Panc1 (cell line): ENCODE measurements around the gene SALL4. TPM values are rescaled to one million over a fixed set of nuclear protein-coding genes. Genes with fewer than 3 reads are reported as not detected.
"Not testable (repeated sequence)": the region's sequence is repeated elsewhere in the genome, so short reads cannot be mapped to it uniquely, and the experiment has no call there.

Experiments
- ATAC-seq: fragments of 200-7000 bp; cut with Tn5 transposase; 2 replicates; pipeline ENCODE4 v1.9.1; 2020; ENCODE audit warnings: mild to moderate bottlenecking, moderate library complexity
- BruUV-seq: library from RNA; stranded (reverse); fragments of 400-500 nt; replicated peaks from 2 replicates; lab custom pipeline; 2021; lab: Mats Ljungman, UMichigan
- CTCF ChIA-PET: fragments of 300-600 bp; sonication (Branson Sonifier 250); formaldehyde crosslinking; loops from one replicate; lab custom pipeline; 2022; ENCODE audit warnings: antibody characterized with exemption; lab: Charles Lee
- POLR2A ChIA-PET: fragments of 300-600 bp; sonication (Branson Sonifier 250); formaldehyde crosslinking; loops from one replicate; lab custom pipeline; 2022; ENCODE audit warnings: antibody characterized with exemption; lab: Charles Lee
- DNase-seq: peaks from one replicate; pipeline ENCODE4 v3.0.0-alpha.2; 2010; ENCODE audit warnings: low read depth, low spot score
- H3K27ac ChIP-seq: 2 replicates; pipeline ENCODE4 v1.5.1; 2011; ENCODE audit warnings: mild to moderate bottlenecking, low read length, inconsistent platforms
- H3K27me3 ChIP-seq: fragments of 200-500 bp; sonication (Bioruptor generic); 2 replicates; pipeline ENCODE4 v1.6.0; 2014; ENCODE audit warnings: low read length, inconsistent platforms; ENCODE audit not compliant: control insufficient read depth, insufficient read depth
- H3K36me3 ChIP-seq: fragments of 200-500 bp; sonication (Bioruptor generic); 2 replicates; pipeline ENCODE4 v1.5.1; 2014; ENCODE audit warnings: inconsistent platforms, mild to moderate bottlenecking, low read length, moderate library complexity; ENCODE audit not compliant: control insufficient read depth, insufficient read depth
- H3K4me1 ChIP-seq: 2 replicates; pipeline ENCODE4 v1.5.1; 2011; ENCODE audit warnings: inconsistent platforms, mild to moderate bottlenecking, low read length, moderate library complexity; ENCODE audit not compliant: control insufficient read depth, insufficient read depth
- H3K4me3 ChIP-seq, 2 experiments: 2 replicates each; pipeline ENCODE4 v1.5.1; 2011 to 2012; ENCODE audit warnings: low read depth in 2 of 2, low read length in 2 of 2, mild to moderate bottlenecking in 2 of 2, inconsistent platforms in 1 of 2, moderate library complexity in 1 of 2
- H3K9me3 ChIP-seq: fragments of 200-500 bp; sonication (Bioruptor generic); 2 replicates; pipeline ENCODE4 v1.5.1; 2014; ENCODE audit warnings: low read depth, mild to moderate bottlenecking, inconsistent platforms, low read length, moderate library complexity; ENCODE audit not compliant: control insufficient read depth, insufficient read depth
- POLR2AphosphoS5 ChIP-seq: IDR thresholded peaks from 2 replicates; pipeline ENCODE4 v1.6.1; 2012; ENCODE audit warnings: mild to moderate bottlenecking, low read depth, low read length, moderate library complexity
- SIN3A ChIP-seq: IDR thresholded peaks from 2 replicates; pipeline ENCODE4 v1.6.1; 2012; ENCODE audit warnings: low read depth, mild to moderate bottlenecking, low read length, moderate library complexity, borderline replicate concordance; ENCODE audit not compliant: insufficient read depth
- TCF7L2 ChIP-seq: IDR thresholded peaks from 2 replicates; pipeline ENCODE4 v1.6.1; 2011; ENCODE audit warnings: mild to moderate bottlenecking, low read depth, low read length, inconsistent platforms
- in situ Hi-C: cut with HindIII; loops from 2 replicates; pipeline ENCODE4 v1.10.0; 2016; ENCODE audit warnings: low sequenced_read_pairs, low pct_unique_long_range_greater_than_20kb
- intact Hi-C: fragments of 100-400 bp; cut with micrococcal nuclease; formaldehyde crosslinking; loops from one replicate; pipeline ENCODE4 v1.10.0; 2022; ENCODE audit not compliant: unreplicated experiment
- total RNA-seq: library from RNA; stranded (reverse); gene quantifications from one replicate; pipeline ENCODE4 v1.2.1, GENCODE V29; 2021; ENCODE audit not compliant: unreplicated experiment
- TF ChIP-seq, protein P1 (sequence below), 2 experiments: IDR thresholded peaks; 2 replicates each; pipeline ENCODE4 v1.6.1; 2011 to 2012; ENCODE audit warnings: low read depth in 2 of 2, control low read depth in 1 of 2, low read length in 1 of 2, mild to moderate bottlenecking in 1 of 2, moderate library complexity in 1 of 2; ENCODE audit not compliant: insufficient read depth in 1 of 2
- TF ChIP-seq, protein P2 (sequence below): fragments of 450-650 bp; IDR thresholded peaks from 2 replicates; pipeline ENCODE4 v1.5.1; 2017; ENCODE audit warnings: mild to moderate bottlenecking

Gene SALL4
- total RNA-seq, 1 experiment from 2014 or later: 1.6 TPM

DNA sequence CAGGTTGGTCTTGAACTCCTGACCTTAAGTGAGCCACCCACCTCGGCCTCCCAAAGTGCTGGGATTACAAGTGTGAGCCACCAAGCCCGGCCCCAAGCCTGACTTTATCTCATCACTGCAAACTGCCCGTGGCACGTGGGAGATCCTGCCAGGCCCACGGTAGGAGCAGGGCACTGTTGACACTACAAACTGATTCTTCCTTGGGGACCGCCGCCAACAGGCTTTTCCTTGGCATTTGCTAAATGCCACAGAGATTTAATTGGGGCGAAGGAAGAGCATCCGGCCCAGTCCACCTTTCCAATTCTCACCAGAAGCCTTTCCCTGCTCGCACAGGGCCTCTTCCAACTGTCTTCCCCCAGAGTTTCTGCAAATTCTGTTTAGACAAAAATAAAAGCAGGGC is 45.1 kb downstream of the SALL4 start:
- CTCF ChIA-PET: no interaction called here

DNA sequence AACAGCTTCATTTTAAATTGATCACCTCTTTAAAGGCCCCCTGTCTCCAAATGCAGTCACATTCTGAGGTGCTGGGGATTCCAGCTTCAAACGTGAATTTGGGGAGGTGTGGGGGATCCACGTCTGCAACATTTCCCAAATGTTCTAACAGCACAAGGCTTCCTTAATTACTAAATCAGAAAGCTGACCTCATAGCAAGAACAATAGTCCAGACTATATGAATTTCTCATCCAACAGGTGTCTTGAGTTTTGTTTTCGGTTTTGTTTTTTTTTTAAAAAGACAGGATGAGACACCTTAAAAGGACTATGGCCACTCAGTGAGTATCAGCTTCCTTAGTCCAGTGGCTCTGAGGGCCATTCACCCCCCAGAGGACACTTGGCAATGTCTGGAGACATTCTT is 45.7 kb downstream of the SALL4 start:
- ChIA-PET POLR2A (no interaction called here), CTCF (no interaction called here)
- DNase-seq (no peak), ATAC-seq (no peak)
- intact Hi-C loops (no loop called here), in situ Hi-C loops (no loop called here)
- TF ChIP-seq, protein P1, sequence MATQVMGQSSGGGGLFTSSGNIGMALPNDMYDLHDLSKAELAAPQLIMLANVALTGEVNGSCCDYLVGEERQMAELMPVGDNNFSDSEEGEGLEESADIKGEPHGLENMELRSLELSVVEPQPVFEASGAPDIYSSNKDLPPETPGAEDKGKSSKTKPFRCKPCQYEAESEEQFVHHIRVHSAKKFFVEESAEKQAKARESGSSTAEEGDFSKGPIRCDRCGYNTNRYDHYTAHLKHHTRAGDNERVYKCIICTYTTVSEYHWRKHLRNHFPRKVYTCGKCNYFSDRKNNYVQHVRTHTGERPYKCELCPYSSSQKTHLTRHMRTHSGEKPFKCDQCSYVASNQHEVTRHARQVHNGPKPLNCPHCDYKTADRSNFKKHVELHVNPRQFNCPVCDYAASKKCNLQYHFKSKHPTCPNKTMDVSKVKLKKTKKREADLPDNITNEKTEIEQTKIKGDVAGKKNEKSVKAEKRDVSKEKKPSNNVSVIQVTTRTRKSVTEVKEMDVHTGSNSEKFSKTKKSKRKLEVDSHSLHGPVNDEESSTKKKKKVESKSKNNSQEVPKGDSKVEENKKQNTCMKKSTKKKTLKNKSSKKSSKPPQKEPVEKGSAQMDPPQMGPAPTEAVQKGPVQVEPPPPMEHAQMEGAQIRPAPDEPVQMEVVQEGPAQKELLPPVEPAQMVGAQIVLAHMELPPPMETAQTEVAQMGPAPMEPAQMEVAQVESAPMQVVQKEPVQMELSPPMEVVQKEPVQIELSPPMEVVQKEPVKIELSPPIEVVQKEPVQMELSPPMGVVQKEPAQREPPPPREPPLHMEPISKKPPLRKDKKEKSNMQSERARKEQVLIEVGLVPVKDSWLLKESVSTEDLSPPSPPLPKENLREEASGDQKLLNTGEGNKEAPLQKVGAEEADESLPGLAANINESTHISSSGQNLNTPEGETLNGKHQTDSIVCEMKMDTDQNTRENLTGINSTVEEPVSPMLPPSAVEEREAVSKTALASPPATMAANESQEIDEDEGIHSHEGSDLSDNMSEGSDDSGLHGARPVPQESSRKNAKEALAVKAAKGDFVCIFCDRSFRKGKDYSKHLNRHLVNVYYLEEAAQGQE (IDR thresholded peaks at IDR 0.05; ENCODE audit: insufficient read depth in 1 of 2, low read depth in 2 of 2, low read length in 1 of 2): no peak
- TF ChIP-seq, protein P2, sequence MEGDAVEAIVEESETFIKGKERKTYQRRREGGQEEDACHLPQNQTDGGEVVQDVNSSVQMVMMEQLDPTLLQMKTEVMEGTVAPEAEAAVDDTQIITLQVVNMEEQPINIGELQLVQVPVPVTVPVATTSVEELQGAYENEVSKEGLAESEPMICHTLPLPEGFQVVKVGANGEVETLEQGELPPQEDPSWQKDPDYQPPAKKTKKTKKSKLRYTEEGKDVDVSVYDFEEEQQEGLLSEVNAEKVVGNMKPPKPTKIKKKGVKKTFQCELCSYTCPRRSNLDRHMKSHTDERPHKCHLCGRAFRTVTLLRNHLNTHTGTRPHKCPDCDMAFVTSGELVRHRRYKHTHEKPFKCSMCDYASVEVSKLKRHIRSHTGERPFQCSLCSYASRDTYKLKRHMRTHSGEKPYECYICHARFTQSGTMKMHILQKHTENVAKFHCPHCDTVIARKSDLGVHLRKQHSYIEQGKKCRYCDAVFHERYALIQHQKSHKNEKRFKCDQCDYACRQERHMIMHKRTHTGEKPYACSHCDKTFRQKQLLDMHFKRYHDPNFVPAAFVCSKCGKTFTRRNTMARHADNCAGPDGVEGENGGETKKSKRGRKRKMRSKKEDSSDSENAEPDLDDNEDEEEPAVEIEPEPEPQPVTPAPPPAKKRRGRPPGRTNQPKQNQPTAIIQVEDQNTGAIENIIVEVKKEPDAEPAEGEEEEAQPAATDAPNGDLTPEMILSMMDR: no peak
- TF ChIP-seq SIN3A (no peak), POLR2AphosphoS5 (no peak), TCF7L2 (no peak)
- peaks cover 11% of the 10 kb centered on the region for H3K4me1 ChIP-seq
- no peaks in the 10 kb centered on the region for H3K9me3 ChIP-seq
- no TSS peak for BruUV-seq
- H3K27ac ChIP-seq: no peak overlapping the region
- no peak overlapping the region for H3K4me3 ChIP-seq
- no peaks in the 10 kb centered on the region for H3K36me3 ChIP-seq
- no peaks in the 10 kb centered on the region for H3K27me3 ChIP-seq

More for the DNA sequence above, 45.1 kb downstream of the SALL4 start:
- intact Hi-C loops: no loop called here
- DNase-seq (no peak), ATAC-seq (no peak)
- no peaks in the 10 kb centered on the region for H3K9me3 ChIP-seq
- POLR2A ChIA-PET: no interaction called here
- no peaks in the 10 kb centered on the region for H3K27me3 ChIP-seq
- H3K27ac ChIP-seq: no peak overlapping the region
- no TSS peak for BruUV-seq
- TF ChIP-seq POLR2AphosphoS5 (no peak), SIN3A (no peak), TCF7L2 (no peak)
- TF ChIP-seq, protein P2: no peak
- TF ChIP-seq, protein P1 (IDR thresholded peaks at IDR 0.05; ENCODE audit: insufficient read depth in 1 of 2, low read depth in 2 of 2, low read length in 1 of 2): no peak
- H3K36me3 ChIP-seq: no peaks in the 10 kb centered on the region
- H3K4me1 ChIP-seq: peaks cover 6% of the 10 kb centered on the region
- no peak overlapping the region for H3K4me3 ChIP-seq
- in situ Hi-C loops: no loop called here

DNA sequence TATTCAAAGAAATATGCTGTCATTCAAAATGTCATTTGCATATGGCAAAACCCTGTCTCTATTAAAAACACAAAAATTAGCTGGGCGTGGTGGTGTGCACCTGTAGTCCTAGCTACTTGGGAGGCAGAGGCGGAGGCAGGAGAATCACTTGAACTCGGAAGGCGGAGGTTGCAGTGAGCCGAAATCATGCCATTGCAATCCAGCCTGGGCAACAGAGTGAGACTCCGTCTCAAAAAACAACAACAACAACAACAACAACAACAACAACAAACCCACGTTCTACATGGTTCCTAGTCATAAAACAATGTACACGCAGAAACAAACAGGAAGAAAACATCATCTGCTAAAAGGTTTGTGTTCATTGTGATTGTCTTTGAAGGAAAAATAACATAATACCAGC is 49.1 kb downstream of the SALL4 start:
- CTCF ChIA-PET, H3K27ac ChIP-seq, H3K36me3 ChIP-seq, intact Hi-C loops, H3K27me3 ChIP-seq, POLR2A ChIA-PET, DNase-seq, in situ Hi-C loops, H3K4me3 ChIP-seq, BruUV-seq, ATAC-seq, H3K9me3 ChIP-seq: not testable (repeated sequence)
- peaks cover 35% of the 10 kb centered on the region for H3K4me1 ChIP-seq
